AG08396 (cell line): ENCODE results near the gene IFNL1.
"Not testable (repeated sequence)": the region's sequence is repeated elsewhere in the genome, so short reads cannot be mapped to it uniquely, and the experiment has no call there.

Experiments used
- DNase-seq: peaks from one replicate; pipeline ENCODE4 v3.0.0; 2012; ENCODE audit warnings: low spot score, mixed read lengths

Gene IFNL1

DNA sequence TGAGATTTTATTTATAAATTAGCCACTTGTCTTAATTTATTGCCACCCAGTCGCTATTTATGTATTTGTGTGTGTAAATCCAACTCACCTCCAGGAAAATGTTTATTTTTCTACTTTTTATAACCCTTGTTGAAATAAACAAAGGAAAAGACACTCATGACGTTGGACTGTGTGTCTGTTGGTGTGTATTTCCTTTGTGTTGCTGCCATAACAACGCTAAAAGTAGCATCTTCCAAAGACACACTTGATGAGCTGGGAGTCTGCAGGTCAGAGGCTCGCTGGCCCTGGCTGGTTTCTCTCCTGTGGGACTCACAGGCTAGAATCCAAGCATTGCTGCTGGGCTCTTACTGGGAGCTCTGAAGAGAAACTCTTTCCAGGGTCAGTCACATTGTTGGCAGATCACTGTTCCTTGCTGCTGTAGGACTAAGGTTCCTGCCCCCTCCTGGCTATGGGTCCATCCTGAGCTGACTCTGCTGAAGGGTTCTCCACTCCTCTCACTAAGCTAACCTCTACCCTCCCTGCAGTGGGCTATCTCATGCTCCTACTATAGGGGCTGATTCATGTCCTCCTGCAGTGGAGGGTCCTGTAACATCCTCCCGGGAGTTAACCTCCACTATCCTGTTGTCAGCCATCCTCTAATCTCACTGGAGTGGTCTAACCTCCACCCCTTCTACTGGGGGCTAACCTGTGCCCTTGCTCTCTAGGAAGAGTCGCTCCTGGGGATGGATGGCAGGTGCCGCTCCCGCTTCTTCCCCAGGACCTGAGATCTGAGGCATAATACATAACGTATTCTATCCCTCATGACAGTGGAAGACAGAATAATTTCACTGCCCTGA, 26.0 kb upstream of the IFNL1 start:
- DNase-seq = no peak

DNA sequence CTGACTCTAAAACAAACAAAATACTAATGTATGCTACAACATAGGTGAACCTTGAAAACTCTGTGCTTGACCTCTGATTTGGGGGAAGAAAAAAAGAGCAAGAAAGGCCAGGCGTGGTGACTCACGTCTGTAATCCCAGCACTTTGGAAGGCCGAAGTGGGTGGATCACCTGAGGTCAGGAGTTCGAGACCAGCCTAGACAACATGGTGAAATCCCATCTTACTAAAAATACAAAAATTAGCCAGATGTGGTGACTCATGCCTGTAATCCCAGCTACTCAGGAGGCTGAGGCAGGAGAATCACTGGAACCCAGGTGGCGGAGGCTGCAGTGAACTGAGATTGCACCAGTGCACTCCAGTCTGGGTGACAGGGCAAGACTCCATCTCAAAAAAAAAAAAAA, 22.3 kb upstream of the IFNL1 start:
- not testable (repeated sequence) for DNase-seq

DNA sequence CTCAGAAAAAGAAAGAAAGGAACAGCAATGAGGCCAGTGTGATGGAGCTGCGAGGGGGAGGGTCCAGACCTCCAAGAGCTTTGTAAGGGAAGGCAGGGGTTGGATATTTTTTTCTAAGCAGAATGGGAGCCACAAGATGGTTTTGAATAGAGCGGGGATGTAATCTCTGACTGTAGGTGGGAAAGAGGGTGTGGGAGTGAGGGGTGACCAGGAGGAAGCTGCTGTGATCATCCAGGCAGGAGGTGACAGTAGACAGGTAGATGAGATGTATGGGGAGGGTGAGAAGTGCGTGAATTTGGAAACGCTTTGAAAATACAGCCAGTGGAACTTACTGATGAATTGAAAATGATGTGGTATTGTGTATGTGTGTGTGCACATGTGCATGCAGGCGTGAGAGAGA, 20.6 kb upstream of the IFNL1 start:
- no peak for DNase-seq

DNA sequence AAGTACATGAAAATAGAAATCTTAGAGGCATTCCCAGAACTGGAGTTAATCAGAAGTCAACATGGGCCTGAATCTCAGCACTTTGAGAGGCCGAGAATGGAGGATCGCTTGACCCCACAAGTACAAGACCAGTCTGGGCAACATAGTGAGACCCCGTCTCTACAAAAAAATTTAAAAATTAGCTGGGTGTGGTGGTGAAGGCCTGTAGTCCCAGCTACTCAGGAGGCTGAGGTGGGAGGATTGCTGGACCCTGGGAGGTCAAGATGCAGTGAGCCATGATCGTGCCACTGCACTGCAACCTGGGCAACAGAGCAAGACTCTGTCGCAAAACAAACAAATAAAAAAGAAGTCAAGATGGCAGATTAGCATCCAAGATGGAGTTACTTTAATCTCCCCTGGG, 19.5 kb upstream of the IFNL1 start:
- no peak for DNase-seq

DNA sequence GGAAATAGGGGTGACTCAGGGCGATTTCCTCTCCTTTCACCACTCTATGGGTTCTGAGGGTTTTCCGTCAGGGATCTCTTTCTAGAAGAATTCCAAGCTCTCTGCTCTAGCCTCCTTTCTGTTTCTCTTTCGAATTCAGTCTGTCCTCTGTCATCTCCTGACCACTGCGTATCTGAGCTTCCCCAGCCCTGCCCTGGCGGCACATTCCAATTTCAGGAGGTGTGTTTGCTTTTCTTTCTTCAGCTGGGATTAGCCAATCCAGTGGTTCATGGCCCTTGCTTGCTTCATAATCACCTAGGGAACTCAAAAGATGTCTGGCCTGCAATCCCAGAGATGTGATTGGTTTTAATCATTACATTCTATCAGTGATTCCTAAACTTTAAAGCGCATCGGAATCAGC, 18.6 kb upstream of the IFNL1 start:
- no peak for DNase-seq

DNA sequence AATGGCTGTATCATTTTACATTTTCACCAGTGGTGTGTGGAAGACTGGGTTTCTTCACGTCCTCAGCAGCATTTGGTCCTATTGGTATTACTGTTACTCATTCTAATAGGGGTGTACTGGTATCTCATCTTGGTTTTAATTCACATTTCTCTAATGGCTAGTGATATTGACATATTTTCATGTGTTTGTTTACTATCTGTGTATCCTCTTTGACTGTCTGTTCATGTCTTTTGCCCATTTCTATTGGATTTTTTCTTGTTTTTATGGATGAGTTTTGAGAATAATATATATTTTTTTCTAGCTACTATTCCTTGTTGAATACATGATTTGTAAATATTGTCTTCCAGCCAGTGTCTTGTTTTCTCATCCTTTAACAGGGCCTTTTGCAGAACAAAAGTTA, 14.2 kb upstream of the IFNL1 start:
- DNase-seq = no peak

DNA sequence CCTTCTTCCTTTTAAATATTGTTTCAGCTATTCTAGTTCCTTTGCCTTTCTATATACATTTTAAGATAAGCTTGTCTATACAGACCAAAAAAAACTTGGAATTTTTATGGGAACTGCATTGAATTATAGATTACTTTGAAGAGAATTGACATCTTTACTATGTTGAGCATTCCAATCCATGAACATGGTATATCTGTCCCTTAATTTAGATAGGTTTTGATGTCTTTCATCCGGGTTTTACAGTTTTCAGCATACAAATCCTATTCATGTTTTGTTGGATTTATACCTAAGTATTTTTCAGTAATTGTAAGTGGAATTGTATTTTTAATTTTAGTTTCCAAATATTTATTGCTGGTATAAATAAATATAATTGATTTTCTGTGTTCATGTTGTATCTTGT, 12.2 kb upstream of the IFNL1 start:
- no peak for DNase-seq

DNA sequence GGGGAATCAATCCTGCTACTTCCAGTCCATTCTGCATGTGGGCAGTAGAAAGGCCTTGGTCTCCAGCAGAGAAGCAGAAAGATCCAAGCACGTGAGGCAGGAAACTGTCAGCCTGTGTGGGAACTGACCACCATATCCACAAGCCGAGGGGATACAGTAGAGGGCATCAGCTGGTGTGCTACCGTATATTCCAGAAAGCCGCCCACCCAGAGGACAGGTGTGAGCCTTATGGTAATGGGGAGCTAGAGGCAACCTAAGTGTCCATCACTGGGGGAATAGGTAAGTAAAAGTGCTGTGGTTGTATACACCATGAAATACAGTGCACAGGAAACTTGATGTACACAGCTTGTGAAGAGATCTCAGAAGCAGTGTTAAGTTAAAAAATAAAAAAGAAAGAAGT, 2.8 kb upstream of the IFNL1 start:
- no peak for DNase-seq

DNA sequence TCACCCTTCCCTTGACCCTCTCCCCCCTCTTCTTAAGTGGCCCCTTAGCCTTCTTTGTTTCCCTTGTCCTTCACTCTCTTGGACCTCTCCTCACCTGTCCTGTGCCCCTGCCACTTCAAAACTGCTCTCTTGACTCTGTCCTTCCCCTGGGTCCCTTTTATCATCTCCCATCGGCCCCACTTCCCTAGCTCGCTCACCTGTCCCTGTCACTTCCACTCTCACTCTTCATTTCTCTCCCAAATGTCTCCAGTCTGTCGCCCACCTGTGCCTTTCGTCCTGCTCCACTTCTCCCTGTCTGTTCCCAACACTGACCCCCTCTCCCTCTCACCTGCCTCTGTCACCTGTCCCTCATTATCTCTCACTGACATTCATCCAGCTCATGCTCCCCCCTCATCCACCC, 699 bp downstream of the IFNL1 start:
- no peak for DNase-seq

DNA sequence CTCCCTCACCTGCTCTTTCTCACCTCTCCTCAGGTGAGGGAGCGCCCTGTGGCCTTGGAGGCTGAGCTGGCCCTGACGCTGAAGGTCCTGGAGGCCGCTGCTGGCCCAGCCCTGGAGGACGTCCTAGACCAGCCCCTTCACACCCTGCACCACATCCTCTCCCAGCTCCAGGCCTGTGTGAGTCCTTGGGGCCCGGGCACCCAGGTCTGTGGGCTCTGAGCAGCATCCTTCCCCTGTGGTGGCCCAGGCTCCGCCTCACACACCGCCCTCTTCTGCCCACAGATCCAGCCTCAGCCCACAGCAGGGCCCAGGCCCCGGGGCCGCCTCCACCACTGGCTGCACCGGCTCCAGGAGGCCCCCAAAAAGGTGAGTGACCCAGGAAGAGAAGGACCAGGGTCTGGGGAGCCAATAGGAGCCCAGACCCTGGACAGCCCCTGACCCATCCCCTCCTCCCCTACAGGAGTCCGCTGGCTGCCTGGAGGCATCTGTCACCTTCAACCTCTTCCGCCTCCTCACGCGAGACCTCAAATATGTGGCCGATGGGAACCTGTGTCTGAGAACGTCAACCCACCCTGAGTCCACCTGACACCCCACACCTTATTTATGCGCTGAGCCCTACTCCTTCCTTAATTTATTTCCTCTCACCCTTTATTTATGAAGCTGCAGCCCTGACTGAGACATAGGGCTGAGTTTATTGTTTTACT, 1.9 kb downstream of the IFNL1 start:
- DNase-seq = no peak

DNA sequence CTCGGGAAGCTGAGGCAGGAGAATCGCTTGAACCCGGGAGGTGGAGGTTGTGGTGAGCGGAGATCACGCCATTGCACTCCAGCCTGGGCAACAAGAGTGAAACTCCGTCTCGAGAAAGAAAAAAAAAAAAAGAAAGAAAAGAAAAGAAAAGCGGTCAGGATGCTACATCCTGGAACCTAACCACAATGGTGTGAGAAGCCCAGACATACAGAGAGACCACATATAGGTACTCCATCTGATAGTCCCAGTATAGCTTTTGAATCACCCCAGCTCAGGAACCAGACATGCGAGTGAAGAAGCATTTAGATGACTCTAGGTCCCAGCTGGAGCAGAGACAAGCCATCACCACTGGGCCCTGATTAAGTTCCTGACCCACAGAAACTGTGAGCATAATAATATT, 3.2 kb downstream of the IFNL1 start:
- no peak for DNase-seq

DNA sequence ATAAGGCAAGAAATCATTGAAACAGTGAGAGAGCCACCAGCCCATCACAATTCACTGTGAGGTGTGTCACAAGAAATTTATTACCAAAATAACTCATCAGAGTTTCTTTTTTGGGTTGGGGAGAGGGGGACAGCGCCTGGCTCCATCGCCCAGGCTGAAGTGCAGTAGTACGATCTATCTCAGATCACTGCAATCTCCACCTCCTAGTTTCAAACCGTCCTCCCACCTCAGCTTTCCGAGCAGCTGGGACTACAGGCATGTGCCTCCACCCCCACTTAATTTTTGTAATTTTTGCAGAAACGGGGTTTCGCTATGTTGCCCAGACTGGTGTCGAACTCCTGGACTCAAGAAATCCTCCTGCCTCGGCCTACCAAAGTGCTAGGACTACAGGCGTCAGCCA, 3.6 kb downstream of the IFNL1 start:
- DNase-seq = no peak

DNA sequence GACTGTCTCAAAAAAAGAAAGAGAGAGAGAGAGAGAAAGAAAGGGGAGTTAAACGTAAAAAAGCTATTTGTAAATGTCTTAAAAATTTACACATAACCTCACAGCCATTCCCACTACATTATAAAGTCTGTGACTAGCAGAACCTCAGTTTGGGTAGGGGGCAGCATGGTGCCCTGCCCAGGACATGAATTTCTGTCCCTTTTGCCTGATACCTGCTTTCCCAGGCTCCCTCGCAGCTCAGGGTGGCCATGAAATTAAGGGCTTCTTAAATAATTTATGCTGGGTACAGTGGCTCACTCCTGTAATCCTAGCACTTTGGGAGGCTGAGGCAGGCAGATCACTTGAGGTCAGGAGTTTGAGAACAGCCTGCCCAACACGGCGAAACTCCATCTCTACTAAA, 4.8 kb downstream of the IFNL1 start:
- DNase-seq = no peak

DNA sequence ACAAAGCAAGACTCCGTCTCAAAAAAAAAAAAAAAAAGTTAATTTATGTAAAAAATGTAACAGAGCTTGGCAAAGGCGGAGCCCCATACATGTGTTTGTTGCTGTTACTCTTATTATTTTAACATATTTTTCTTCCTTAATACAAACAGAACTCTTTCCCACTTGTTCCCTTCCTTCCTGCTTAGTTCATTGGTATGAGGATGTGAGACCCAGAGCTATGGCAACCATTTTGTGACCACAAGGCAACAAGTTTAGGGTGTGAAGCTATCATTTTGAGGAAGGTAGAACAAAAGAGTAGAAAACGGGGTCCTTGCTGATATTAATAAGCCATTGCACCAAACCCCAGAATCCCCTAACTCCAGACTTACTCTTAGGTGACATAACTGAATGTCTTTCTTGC, 5.4 kb downstream of the IFNL1 start:
- no peak for DNase-seq

DNA sequence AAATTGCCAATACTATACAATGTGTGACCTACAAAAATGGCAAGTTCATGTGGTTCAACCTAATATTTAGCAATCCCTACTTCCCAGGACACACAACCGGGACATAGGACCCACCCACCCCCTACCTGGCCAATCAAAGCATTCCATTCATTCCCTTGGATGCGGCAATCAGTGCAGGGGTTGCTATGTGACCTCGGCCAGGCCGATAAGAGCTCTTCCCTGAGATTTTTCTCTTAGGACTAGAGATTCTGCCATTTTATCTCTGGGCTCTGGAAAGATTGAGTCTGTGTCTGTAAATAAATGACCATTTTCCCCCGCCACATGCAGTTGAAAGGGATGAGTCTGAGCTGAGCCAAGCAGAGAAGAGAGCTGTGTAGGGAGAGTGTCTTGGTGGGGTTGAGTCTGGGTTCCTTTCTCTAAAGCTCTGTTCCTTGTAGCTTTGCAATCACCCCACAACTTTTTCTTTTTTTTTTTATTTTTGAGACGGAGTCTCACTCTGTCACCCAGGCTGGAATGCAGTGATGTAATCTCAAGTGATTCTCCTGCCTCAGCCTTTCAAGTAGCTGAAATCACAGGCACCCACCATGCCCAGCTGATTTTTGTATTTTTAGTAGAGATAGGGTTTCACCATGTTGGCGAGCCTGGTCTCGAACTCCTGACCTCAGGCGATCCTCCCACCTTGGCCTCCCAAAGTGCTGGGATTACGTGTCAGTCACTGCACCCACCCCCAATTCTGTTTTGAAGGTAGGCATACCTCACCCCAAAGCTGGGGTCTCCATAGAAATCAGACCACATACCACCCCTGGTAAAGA, 7.4 kb downstream of the IFNL1 start:
- no peak for DNase-seq

DNA sequence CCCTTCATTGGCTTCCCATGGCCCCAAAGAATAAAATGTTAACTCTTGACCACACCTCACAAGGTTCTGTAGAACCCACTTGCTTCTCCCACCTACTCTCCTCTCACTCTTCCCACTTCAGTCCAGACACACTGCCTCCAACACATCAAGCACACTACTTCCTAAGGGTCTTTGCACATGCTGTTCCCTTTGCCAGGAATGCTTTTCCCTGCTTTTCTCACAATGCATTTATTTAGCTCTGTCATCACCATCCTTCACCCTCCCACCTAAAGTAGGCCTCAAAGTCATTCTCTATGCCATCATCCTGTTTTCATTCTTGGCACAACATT, 7.9 kb downstream of the IFNL1 start:
- DNase-seq = no peak

DNA sequence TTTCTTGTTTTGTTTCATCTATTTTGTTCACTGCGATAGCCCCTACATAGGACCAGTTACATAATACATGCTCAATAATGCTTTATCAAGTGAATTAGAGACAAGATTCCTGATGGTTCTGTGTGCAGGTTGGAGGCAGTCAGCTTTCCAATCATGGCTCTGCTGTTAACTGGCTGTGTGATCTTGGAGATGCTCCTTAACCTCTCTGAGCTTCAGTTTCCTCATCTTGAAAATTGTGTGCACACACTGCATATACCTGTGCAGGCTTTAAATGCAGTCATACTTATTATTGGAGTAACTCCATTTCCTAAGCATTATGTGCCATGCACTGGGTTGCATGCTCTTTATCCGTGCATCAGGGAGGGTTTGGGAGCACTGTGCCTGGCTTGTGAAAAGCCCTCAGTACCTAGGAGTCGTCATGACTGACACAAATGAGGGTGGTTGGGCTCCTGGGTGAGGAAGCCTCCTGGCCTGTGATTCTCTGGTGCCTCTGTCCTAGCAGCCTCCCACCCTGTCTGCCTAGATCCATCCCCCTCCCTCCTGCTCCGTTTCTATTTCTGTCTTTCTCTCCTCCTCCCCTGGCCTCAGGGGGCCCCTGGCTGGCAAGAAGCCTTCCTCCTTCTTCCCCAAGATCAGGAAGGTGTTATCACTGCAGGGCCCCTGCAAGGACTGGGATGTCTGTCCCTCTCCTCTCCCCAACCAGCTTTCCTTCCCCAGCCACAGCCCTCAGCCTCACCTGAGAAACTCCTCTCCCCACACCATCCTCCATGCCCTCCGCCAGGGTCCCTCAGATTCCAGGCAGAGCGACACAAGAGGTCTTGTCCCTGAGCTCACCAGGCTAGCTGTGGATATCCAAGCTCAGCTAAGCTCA, 8.7 kb downstream of the IFNL1 start:
- no peak for DNase-seq

DNA sequence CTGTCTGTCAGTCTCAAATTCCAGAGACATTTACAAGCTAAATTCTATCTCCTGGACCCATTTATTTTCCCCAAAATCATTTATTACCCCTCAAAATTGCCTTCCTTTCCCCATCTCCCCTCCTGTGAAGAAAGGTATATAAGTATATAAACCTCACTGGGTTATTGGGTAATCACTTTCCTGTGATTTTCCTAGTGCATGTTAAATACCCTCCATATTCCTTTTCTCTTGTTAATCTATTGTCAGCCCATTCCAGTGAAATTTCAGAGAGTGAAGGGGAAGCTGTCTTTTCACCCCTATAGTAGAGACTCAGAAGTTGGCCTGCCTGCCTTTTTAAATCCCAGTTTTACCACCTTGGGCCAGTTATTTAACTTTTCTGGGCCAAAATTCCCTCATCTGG, 9.9 kb downstream of the IFNL1 start:
- no peak for DNase-seq

DNA sequence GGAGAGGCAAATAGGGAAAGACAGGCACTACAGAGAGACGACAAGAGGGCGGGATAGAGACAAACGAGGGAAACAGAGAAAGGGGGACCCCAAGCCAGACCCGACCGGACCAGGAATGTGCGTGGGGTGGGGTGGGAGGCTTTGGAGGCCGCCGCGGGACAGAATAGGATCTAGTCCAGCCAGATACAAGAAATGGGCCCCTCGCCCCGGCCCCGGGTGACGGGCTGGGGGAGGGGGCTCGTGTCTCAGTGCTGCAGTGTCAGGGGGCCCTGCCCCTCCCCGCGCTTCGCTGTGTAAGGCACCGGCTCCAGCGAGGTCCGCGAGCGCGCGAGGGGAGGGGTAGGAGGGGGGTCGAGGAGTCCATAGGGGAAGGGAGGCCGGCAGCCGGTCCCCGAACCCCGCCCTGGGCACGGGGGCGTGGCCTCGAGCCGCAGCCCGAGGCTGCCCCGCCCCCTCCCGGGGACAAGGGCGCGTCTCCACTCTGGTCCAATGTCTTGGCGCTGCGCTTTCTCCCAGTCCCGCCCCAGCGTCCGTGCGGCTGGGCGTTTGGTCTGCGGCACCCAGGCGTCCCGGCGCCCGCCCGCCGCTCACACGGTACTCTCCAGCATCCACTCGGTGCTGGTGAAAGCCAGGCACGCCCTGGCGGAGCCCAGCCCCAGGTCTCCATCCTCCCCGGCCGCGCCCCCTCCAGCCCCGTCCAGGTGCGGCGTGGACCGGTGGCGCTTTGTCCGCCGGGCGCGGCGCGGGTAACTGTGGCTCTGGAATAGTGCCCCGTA, 11.0 kb downstream of the IFNL1 start:
- no peak for DNase-seq

DNA sequence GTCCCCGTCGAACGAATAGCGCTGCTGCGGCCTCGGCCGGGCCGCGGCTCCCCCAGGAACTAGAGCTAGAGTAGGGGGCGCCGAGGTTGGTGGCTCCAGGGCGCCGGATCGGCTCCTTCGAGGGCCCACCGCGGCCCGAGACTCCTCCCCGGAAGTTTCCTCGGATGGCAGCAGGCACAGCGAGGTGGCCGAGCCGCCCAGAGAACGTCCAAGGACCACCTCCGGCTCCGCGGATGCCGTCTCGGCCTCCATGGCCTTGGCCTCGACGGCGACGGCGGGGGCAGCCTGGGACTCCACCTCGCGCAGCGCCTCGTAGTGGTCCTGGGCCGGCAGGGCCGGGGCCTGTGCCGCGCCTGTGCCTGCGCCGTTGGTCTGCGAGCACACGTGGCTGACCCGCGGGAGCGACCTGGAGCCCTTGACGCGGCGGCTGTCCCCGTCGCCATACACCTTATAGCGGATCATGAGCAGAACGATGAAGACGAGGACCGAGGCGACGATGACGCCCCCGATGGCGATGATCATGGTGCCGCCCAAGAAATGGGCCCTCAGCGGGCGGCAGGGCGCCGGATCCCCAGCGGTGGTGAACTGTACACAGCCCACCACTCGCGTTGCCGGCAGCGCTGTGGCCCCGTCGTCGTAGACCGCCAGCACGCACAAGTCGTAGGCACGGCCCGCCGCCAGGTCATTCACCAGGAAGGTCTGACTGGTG, 11.8 kb downstream of the IFNL1 start:
- DNase-seq = no peak
